Measurements from ENCODE around the gene ONECUT1.

DNA sequence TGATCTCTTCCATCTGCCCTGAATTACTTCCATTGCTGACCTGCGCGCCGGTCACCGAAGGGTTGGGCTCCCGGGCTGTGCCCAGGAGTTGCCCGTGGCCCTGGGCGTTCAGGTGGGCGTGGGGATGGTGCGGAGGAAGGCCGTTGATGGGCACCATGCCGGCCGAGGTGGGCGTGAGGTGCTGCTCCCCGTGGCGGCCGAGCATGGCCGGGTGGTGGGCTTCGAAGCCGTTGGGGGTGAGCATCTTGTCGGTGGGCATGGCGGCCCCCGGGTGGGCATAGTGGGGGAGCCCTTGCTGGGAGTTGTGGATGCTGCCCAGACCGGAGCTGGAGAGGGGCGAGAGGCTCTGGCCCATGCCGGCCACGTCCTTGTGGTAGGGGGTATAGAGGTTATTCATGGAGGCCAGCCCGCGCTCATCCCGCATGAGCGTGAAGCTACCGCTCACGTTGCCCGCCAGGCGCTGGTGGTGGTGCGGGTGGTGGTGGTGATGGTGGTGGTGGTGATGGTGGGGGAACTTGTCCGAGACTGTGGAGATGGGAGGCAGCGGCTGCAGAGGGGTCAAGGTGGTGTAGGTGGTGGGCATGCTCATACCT, 1.0 kb downstream of the ONECUT1 start:
- TF ChIP-seq EZH2 (IDR thresholded peaks at IDR 0.05) (no peak), POLR2A (IDR thresholded peaks at IDR 0.05; ENCODE audit: borderline replicate concordance, extremely low read depth, insufficient read depth, insufficient read length) (no peak), JUND (IDR thresholded peaks at IDR 0.05) (no peak)
- TF ChIP-seq, protein P1, sequence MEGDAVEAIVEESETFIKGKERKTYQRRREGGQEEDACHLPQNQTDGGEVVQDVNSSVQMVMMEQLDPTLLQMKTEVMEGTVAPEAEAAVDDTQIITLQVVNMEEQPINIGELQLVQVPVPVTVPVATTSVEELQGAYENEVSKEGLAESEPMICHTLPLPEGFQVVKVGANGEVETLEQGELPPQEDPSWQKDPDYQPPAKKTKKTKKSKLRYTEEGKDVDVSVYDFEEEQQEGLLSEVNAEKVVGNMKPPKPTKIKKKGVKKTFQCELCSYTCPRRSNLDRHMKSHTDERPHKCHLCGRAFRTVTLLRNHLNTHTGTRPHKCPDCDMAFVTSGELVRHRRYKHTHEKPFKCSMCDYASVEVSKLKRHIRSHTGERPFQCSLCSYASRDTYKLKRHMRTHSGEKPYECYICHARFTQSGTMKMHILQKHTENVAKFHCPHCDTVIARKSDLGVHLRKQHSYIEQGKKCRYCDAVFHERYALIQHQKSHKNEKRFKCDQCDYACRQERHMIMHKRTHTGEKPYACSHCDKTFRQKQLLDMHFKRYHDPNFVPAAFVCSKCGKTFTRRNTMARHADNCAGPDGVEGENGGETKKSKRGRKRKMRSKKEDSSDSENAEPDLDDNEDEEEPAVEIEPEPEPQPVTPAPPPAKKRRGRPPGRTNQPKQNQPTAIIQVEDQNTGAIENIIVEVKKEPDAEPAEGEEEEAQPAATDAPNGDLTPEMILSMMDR (IDR thresholded peaks at IDR 0.05 in 2 of 3, conservative IDR thresholded peaks at IDR 0.05 in 1 of 3; ENCODE audit: borderline replicate concordance in 1 of 3, insufficient read depth in 1 of 3, low read depth in 2 of 3, low read length in 2 of 3), result no peak
- TF ChIP-seq, protein P2, sequence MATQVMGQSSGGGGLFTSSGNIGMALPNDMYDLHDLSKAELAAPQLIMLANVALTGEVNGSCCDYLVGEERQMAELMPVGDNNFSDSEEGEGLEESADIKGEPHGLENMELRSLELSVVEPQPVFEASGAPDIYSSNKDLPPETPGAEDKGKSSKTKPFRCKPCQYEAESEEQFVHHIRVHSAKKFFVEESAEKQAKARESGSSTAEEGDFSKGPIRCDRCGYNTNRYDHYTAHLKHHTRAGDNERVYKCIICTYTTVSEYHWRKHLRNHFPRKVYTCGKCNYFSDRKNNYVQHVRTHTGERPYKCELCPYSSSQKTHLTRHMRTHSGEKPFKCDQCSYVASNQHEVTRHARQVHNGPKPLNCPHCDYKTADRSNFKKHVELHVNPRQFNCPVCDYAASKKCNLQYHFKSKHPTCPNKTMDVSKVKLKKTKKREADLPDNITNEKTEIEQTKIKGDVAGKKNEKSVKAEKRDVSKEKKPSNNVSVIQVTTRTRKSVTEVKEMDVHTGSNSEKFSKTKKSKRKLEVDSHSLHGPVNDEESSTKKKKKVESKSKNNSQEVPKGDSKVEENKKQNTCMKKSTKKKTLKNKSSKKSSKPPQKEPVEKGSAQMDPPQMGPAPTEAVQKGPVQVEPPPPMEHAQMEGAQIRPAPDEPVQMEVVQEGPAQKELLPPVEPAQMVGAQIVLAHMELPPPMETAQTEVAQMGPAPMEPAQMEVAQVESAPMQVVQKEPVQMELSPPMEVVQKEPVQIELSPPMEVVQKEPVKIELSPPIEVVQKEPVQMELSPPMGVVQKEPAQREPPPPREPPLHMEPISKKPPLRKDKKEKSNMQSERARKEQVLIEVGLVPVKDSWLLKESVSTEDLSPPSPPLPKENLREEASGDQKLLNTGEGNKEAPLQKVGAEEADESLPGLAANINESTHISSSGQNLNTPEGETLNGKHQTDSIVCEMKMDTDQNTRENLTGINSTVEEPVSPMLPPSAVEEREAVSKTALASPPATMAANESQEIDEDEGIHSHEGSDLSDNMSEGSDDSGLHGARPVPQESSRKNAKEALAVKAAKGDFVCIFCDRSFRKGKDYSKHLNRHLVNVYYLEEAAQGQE (IDR thresholded peaks at IDR 0.05; ENCODE audit: low read depth), result no peak

Measured in HCT116 (cell line).